Amniotic stem cell (primary cell): ENCODE results near the gene KCTD2.
"Not testable (repeated sequence)": the region's sequence is repeated elsewhere in the genome, so short reads cannot be mapped to it uniquely, and the experiment has no call there.

Experiments used
- DNase-seq: peaks from one replicate; lab custom pipeline; 2025; lab: John Stamatoyannopoulos, UW

The KCTD2 gene

GRCh38 chr17:75051941-75052340, 4.9 kb downstream of the KCTD2 start:
- DNase-seq, result no peak

GRCh38 chr17:75059369-75060345, 12.6 kb downstream of the KCTD2 start:
- peak; percentile 71 for DNase-seq

GRCh38 chr17:75060434-75061054, 13.5 kb downstream of the KCTD2 start:
- no peak for DNase-seq

GRCh38 chr17:75061055-75061438, 14.0 kb downstream of the KCTD2 start:
- no peak for DNase-seq

DNA sequence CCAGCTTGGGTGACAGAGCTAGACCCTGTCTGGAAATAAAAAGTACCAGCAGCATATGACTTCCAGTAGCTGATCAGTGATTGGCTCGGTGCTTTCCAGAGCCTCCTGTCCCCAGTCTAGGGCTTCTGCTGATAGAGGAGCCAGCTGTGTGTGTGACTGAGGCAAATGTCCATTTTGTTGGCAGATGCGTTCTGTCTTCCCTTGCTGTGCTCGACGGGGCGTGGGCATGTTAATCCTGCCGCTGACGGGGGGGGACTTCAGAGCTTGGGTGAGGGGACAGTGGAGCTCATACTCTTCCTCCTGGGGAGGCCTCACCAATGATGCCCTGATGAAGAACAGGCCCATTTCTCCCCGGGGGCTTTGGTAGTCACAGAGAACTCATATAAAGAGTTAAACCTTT, 14.6 kb downstream of the KCTD2 start:
- no peak for DNase-seq

DNA sequence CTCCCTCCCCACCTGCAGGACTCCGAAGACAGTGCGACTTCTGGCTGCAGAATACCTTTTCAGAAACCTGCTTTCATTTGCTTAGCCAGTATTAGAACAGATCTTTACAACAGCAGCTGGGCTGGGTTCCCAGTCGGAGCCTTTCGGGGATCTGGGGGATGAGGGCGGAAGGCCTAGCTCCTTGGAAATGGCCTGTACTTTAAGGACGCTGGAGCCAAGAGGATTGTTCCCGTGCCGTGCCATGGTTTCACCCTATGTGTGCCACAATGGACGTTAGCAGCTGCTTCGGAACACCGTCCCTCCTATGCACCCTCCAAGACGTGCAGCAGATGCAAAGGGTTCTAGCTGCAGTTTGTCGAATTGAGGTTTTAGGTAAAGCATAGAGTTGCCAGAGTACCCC, 16.2 kb downstream of the KCTD2 start:
- DNase-seq, result no peak

GRCh38 chr17:75063626-75064025, 16.6 kb downstream of the KCTD2 start:
- DNase-seq, result no peak

DNA sequence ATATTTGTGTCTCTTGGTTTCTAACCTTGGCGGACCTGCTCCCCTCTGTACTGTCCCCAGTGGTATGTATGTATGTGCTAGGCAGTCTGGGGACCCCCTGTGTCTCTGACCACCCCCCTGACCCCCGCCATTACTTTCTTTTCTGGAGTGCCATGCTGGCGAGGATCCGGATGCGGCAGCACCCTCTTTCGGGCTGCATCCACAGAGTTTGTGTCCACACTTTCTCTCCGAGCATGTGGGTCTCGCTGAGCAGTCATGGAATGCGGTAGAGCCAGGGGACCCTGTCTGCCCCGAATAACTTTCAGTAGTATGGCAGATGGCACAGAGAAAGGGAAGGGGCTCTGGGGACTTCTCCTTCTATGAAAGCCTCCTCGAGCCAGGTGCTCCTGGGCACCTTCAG, 17.0 kb downstream of the KCTD2 start:
- DNase-seq, result no peak

DNA sequence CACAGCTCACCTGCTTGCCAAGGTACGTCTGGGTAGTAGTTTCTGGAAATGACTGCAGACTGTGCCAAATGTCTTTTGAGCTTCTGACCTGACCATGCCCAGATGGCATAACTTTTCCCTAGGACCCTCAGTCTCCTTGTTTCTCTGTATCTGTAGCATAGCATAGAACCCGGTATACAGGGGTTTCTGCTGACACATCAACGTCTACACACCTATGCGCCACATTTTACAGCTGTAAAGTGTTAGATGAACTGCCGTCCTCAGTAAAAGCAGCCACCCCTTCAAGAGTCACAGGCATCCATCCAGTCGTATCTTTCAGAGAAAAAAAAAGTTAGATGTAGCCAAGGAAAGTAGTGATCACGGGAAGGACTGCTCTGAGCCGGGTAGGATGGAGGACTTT, 17.4 kb downstream of the KCTD2 start:
- DNase-seq, result no peak

DNA sequence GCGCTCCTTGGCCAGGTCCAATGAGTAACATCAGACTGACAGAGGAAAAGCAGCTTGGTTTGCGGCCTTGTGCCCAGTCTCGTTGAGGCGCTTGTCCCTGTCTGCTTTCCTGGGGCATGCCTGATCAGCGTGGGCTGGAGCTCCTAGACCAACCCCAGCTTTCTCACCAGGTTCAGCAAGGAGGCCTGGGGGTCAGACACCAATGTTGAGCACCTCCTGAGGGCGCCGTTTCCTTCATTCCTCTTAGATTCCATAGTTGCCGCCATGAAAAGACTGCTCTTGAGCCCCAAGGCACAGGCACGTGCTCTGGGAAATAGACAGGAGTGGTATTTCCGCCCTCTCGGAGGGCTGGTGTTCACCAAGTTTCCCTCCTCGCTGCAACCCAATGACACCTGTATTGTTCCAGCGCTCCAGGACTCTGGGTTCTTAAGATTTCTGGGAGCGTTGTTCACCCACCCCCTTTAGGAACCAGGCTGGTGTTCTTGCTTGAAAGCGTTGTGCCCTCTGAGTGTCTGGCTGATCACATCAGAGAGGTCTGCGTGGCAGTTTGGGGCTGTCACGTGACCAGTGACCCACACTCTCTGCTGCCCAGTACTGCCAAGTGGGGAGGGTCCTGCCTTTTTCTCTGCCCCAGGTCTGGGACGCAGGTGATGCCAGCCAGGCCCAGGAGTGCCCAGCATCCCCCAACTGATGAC, 18.0 kb downstream of the KCTD2 start:
- DNase-seq, result no peak

DNA sequence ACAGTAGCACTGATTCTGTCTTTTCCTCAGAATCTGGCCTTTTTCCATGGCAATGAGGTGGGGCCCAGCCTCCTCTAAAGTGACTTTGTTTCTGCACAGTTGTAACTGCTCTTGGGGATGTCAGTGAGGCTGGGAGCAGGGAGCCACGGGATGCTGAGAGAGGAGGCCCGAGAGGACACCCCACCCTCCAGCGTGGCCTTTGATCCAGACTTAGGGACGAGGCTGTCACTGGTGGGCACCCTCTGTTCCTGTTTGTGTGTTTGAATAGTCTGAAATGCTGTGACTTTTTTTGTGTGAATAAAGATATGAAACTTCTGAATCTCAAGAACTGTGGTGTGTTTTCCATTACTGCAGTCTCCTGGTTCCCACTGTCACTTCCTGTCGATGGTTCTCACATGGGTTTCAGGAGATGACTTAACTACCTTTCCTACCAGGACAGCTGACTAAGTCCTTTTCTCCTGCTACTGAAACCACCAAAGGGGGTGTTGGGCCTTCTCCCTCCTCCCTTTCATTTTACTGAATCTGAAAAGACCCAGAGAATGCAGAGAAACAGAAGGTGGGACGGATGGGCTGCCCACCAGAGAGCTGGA, 18.6 kb downstream of the KCTD2 start:
- DNase-seq, result no peak

DNA sequence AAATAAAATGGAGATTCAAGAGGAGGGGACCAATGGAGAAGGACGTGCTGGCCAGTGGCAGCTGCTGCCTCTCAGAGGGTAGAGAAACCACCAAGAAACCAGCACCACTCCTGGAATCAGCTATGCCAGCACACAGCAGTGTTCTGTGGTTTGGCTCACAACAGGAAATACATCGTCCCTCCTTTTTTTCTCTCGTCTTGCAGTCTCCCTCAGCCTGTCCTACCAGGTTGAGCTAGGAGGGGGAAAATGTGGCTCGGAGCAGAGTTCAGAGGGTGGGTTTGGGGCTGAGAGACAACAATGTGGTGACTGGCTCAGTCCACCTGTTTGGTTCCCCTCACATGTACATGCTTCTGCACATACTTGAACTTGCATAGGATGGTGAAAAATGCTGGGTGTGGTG, 20.8 kb downstream of the KCTD2 start:
- DNase-seq, result no peak

GRCh38 chr17:75068750-75069149, 21.7 kb downstream of the KCTD2 start:
- no peak for DNase-seq

DNA sequence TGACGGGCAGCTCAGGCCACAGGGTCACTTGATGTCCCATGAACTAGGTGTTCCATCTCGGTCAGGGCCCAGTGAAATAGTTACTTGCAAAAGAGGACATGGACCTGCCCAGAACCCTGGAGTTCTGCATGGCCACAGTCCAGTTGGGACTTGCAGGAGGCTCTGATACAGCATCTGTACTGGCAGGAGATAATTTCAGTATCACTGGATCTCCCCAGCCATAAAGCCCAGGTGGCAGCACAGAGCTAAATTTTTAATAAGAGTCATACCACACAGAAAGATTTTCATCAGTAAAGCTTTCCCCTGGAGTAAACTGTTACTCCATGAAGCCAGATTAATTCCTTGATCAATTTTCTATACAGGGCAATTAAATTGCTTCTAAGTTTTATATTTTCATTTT, 22.8 kb downstream of the KCTD2 start:
- DNase-seq, result no peak

DNA sequence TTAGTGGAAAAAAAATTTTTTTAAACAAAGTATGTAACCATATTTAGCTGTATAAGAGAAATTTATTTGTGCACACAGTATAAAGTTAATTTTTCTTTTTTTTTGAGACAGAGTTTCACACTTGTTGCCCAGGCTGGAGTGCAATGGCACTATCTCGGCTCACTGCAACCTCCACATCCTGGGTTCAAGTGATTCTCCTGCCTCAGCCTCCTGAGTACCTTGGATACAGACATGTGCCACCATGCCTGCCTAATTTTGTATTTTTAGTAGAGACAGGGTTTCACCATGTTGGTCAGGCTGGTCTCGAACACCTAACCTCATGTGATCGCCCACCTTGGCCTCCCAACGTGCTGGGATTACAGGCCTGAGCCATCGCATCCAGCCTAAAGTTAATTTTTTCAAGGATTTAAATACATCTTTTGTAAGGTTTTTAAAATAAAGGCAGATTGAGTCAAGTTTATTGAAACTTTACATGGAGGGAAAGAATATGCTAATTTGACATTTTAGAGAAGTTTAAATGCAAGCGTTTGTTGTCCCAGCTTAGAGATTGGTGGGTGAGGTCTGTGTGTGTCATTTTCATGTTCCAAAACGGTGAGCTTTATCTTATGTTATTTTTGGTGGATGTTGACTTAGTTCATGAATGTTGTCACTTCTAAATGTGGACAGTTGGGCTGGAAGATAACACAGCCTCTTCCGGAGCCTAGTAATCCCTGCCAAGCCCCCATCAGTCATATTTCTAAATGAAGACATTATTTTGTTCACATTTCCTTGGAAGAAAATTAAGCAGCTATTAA, 24.6 kb downstream of the KCTD2 start:
- not testable (repeated sequence) for DNase-seq

DNA sequence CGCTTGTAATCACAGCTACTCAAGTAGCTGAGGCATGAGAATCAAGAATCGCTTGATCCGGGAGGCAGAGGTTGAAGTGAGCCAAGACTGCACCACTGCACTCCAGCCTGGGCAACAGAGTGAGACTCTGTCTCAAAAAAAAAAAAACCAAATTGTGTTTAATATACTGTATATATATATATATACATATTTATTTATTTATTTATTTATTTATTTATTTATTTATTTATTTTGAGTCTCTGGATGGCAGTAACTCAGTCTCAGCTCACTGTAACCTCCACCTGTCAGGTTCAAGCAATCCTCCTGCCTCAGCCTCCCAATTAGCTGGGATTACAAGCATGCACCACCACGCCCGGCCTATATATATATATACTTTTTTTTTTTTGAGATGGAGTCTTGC, 25.9 kb downstream of the KCTD2 start:
- DNase-seq, result not testable (repeated sequence)

- no peak for DNase-seq
Measured at GRCh38 chr17:75073618-75074047, 26.6 kb downstream of the KCTD2 start.

GRCh38 chr17:75074532-75074931, 27.5 kb downstream of the KCTD2 start:
- DNase-seq, result no peak

DNA sequence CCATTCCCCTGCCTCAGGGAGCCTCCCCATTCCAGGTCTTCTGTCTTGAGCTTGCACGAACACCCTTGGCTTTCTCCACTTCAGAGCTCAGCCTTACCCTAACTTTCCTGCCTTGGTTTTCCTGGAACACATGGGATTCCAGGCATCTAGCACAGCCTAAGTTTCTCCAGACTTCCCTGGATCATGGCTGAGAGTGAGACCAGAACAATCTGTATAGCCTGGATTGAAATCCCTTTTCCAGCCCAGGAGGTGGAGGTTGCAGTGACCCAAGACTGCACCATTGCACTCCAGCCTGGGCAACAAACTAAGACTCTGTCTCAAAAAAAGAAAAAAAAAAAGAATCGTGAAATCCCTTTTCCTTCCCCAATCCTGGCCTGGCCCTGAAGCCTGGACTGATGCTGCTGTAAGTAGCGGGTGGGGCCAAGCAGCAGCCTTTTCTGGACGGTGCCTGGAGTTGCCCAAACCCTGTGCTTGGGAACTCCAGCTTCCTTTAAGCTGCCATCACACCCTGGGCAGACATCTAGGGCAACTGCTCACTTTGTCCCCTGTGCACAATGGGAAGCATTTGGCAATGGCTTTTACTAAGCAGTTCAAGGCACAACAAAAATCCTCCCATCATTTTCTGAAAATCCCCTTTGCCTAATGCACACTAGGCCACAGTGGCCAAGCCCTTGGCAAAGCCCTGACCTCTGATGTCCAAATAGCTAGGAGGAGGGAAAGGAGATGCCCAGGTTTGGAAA, 28.7 kb downstream of the KCTD2 start:
- DNase-seq, result no peak

- no peak for DNase-seq
Measured at GRCh38 chr17:75077072-75077495, 30.1 kb downstream of the KCTD2 start.
